H1 (cell line): Measurements from ENCODE around the gene PHF3. TPM values are rescaled to one million over a fixed set of nuclear protein-coding genes. Genes with fewer than 3 reads are reported as not detected.

Source experiments
- CHD7 ChIP-seq: fragments of 300-600 bp; sonication (generic); IDR thresholded peaks from 2 replicates; pipeline ENCODE4 v1.7.1; 2012; ENCODE audit warnings: low read length, moderate library complexity, mild to moderate bottlenecking, inconsistent platforms; ENCODE audit not compliant: insufficient replicate concordance
- RFX5 ChIP-seq: IDR thresholded peaks from 2 replicates; pipeline ENCODE4 v1.6.1; 2011; ENCODE audit warnings: low read depth, low read length, improper control_type of control experiment, borderline replicate concordance
- polyA plus RNA-seq, 7 experiments: library from polyadenylated mRNA; depleted of rRNA in 3 of 7; stranded (reverse) in 5 of 7; unstranded in 2 of 7; fragments of >200 nt in 5 of 7; fragments of 200-250 nt in 2 of 7; gene quantifications; 1 replicate in 5 of 7; 2 replicates in 1 of 7; 4 replicates in 1 of 7; pipeline versions ENCODE4 v1.2.1 to v1.2.3, GENCODE V29; 2011 to 2013; ENCODE audit warnings: missing spikeins in 2 of 7, mixed read lengths in 2 of 7
- total RNA-seq: library from RNA; stranded (reverse); fragmentation: NEBNext Ultra II Directional; extraction: Animal tissue kit (Norgen Biotek cat#: 25700); gene quantifications from 2 replicates; pipeline ENCODE4 v1.2.1, GENCODE V29; 2021

The PHF3 gene
- total and polyA plus RNA-seq, 2 of the 8 experiments (the other 6 are each of a cell fraction or from before 2014, with no cell fraction given): 10.1 to 69.3 TPM

GRCh38 chr6:63732336-63732735, 96.7 kb downstream of the PHF3 start (continued):
- TF ChIP-seq CHD7 (no peak), RFX5 (no peak)
